ENCODE measurements around the gene ZNF521. TPM values are rescaled to one million over a fixed set of nuclear protein-coding genes. Genes with fewer than 3 reads are reported as not detected.

ZNF521 gene
- total RNA-seq, 1 donor from 2014 or later = 75.1 TPM

- H3K9me3 Mint-ChIP-seq = no peaks in the 10 kb centered on the region
- TF ChIP-seq CTCF (conservative IDR thresholded peaks at IDR 0.05) = no peak
- no peak overlapping the region for H3K27ac Mint-ChIP-seq
- peaks cover 8% of the 10 kb centered on the region for H3K4me1 Mint-ChIP-seq (ENCODE audit: unreplicated experiment)
- no peak for DNase-seq (ENCODE audit: extremely low spot score, unreplicated experiment)
- H3K27me3 Mint-ChIP-seq = peaks cover 11% of the 10 kb centered on the region
- no peak overlapping the region for H3K4me3 Mint-ChIP-seq
- peaks cover 12% of the 10 kb centered on the region for H3K36me3 Mint-ChIP-seq
Observed at GRCh38 chr18:25243257-25243656, 108.7 kb downstream of the ZNF521 start.

GRCh38 chr18:25240420-25240770 is 111.6 kb downstream of the ZNF521 start:
- Mint-ChIP-seq H3K4me3 (no peak overlapping the region), H3K4me1 (ENCODE audit: unreplicated experiment) (peaks cover 8% of the 10 kb centered on the region), H3K36me3 (peaks cover 6% of the 10 kb centered on the region), H3K27me3 (peaks cover 11% of the 10 kb centered on the region), H3K27ac (no peak overlapping the region), H3K9me3 (no peaks in the 10 kb centered on the region)
- DNase-seq (ENCODE audit: extremely low spot score, unreplicated experiment) = no peak
- TF ChIP-seq CTCF (conservative IDR thresholded peaks at IDR 0.05) = no peak

- no peaks in the 10 kb centered on the region for H3K9me3 Mint-ChIP-seq
- no peak for DNase-seq (ENCODE audit: extremely low spot score, unreplicated experiment)
- peaks cover 8% of the 10 kb centered on the region for H3K4me1 Mint-ChIP-seq (ENCODE audit: unreplicated experiment)
- H3K4me3 Mint-ChIP-seq = no peak overlapping the region
- peaks cover 11% of the 10 kb centered on the region for H3K27me3 Mint-ChIP-seq
- no peak for TF ChIP-seq CTCF (conservative IDR thresholded peaks at IDR 0.05)
- no peak overlapping the region for H3K27ac Mint-ChIP-seq
- H3K36me3 Mint-ChIP-seq = peaks cover 6% of the 10 kb centered on the region
Observed at GRCh38 chr18:25239581-25240419, 112.2 kb downstream of the ZNF521 start.

- Mint-ChIP-seq H3K27me3 (peaks cover 8% of the 10 kb centered on the region), H3K27ac (no peak overlapping the region), H3K4me3 (no peak overlapping the region), H3K36me3 (peaks cover 6% of the 10 kb centered on the region), H3K4me1 (ENCODE audit: unreplicated experiment) (peaks cover 8% of the 10 kb centered on the region), H3K9me3 (no peaks in the 10 kb centered on the region)
- TF ChIP-seq CTCF (conservative IDR thresholded peaks at IDR 0.05) = no peak
- DNase-seq (ENCODE audit: extremely low spot score, unreplicated experiment) = no peak
Observed at GRCh38 chr18:25239151-25239550, 112.8 kb downstream of the ZNF521 start.

GRCh38 chr18:25237571-25238267 is 114.2 kb downstream of the ZNF521 start:
- Mint-ChIP-seq H3K36me3 (peaks cover 6% of the 10 kb centered on the region), H3K4me3 (no peak overlapping the region), H3K9me3 (no peaks in the 10 kb centered on the region), H3K4me1 (ENCODE audit: unreplicated experiment) (peaks cover 18% of the 10 kb centered on the region), H3K27ac (no peak overlapping the region), H3K27me3 (no peaks in the 10 kb centered on the region)
- TF ChIP-seq CTCF (conservative IDR thresholded peaks at IDR 0.05) = no peak
- no peak for DNase-seq (ENCODE audit: extremely low spot score, unreplicated experiment)
